IPS-18c (cell line): ENCODE measurements around the gene DIP2C.
"Not testable (repeated sequence)": the region's sequence is repeated elsewhere in the genome, so short reads cannot be mapped to it uniquely, and the experiment has no call there.

Source experiments
- H3K4me3 ChIP-seq: 2 replicates; pipeline ENCODE4 v1.7.0; 2013; ENCODE audit warnings: low read depth, mild to moderate bottlenecking, low read length, moderate library complexity; ENCODE audit not compliant: insufficient read depth
- H3K9me3 ChIP-seq: one replicate; pipeline ENCODE4 v1.6.1; 2013; ENCODE audit warnings: mild to moderate bottlenecking, low read length, moderate library complexity; ENCODE audit not compliant: control insufficient read depth, insufficient read depth

The DIP2C gene

GRCh38 chr10:311901-312665 lies 377.4 kb downstream of the DIP2C start:
- no peak overlapping the region for H3K4me3 ChIP-seq
- no peaks in the 10 kb centered on the region for H3K9me3 ChIP-seq

GRCh38 chr10:310976-311639 lies 378.4 kb downstream of the DIP2C start:
- Histone ChIP-seq H3K4me3 (no peak overlapping the region), H3K9me3 (no peaks in the 10 kb centered on the region)

GRCh38 chr10:310371-310770 lies 379.1 kb downstream of the DIP2C start:
- no peak overlapping the region for H3K4me3 ChIP-seq

GRCh38 chr10:308572-309085 lies 380.8 kb downstream of the DIP2C start:
- Histone ChIP-seq H3K4me3 (no peak overlapping the region), H3K9me3 (no peaks in the 10 kb centered on the region)

More at GRCh38 chr10:310371-310770, 379.1 kb downstream of the DIP2C start:
- H3K9me3 ChIP-seq, result no peaks in the 10 kb centered on the region

- no peaks in the 10 kb centered on the region for H3K9me3 ChIP-seq
- H3K4me3 ChIP-seq, result no peak overlapping the region
Measured at GRCh38 chr10:308101-308500, 381.4 kb downstream of the DIP2C start.

GRCh38 chr10:307659-308058 lies 381.8 kb downstream of the DIP2C start:
- no peak overlapping the region for H3K4me3 ChIP-seq

GRCh38 chr10:306675-307185 lies 382.7 kb downstream of the DIP2C start:
- no peak overlapping the region for H3K4me3 ChIP-seq
- no peaks in the 10 kb centered on the region for H3K9me3 ChIP-seq

More at GRCh38 chr10:307659-308058, 381.8 kb downstream of the DIP2C start:
- no peaks in the 10 kb centered on the region for H3K9me3 ChIP-seq

- H3K9me3 ChIP-seq, result no peaks in the 10 kb centered on the region
- no peak overlapping the region for H3K4me3 ChIP-seq
Measured at GRCh38 chr10:306007-306674, 383.3 kb downstream of the DIP2C start.

- no peaks in the 10 kb centered on the region for H3K9me3 ChIP-seq
- no peak overlapping the region for H3K4me3 ChIP-seq
Measured at GRCh38 chr10:305034-305433, 384.4 kb downstream of the DIP2C start.

- Histone ChIP-seq H3K9me3 (no peaks in the 10 kb centered on the region), H3K4me3 (no peak overlapping the region)
Measured at GRCh38 chr10:301536-301935, 387.9 kb downstream of the DIP2C start.

- not testable (repeated sequence) for H3K4me3 ChIP-seq, H3K9me3 ChIP-seq
Measured at GRCh38 chr10:300580-300979, 388.9 kb downstream of the DIP2C start.

GRCh38 chr10:299969-300368 lies 389.5 kb downstream of the DIP2C start:
- Histone ChIP-seq H3K9me3 (no peaks in the 10 kb centered on the region), H3K4me3 (no peak overlapping the region)

- H3K4me3 ChIP-seq, result no peak overlapping the region
- no peaks in the 10 kb centered on the region for H3K9me3 ChIP-seq
Measured at GRCh38 chr10:299512-299911, 390.0 kb downstream of the DIP2C start.

GRCh38 chr10:298033-298432 lies 391.4 kb downstream of the DIP2C start:
- no peaks in the 10 kb centered on the region for H3K9me3 ChIP-seq
- no peak overlapping the region for H3K4me3 ChIP-seq

- Histone ChIP-seq H3K9me3 (no peaks in the 10 kb centered on the region), H3K4me3 (no peak overlapping the region)
Measured at GRCh38 chr10:297567-297966, 391.9 kb downstream of the DIP2C start.

- Histone ChIP-seq H3K9me3 (no peaks in the 10 kb centered on the region), H3K4me3 (no peak overlapping the region)
Measured at GRCh38 chr10:293636-294035, 395.8 kb downstream of the DIP2C start.

- H3K4me3 ChIP-seq, result no peak overlapping the region
- no peaks in the 10 kb centered on the region for H3K9me3 ChIP-seq
Measured at GRCh38 chr10:290026-290725, 399.3 kb downstream of the DIP2C start.
